HG02678 (cell line): ENCODE measurements around the gene SLC25A42.

Experiments used
- ATAC-seq: cut with Tn5 transposase; IDR thresholded peaks from one replicate; pipeline ENCODE4 v1.9.1; 2021; ENCODE audit warnings: mild to moderate bottlenecking, moderate library complexity; ENCODE audit not compliant: unreplicated experiment

The SLC25A42 gene

DNA sequence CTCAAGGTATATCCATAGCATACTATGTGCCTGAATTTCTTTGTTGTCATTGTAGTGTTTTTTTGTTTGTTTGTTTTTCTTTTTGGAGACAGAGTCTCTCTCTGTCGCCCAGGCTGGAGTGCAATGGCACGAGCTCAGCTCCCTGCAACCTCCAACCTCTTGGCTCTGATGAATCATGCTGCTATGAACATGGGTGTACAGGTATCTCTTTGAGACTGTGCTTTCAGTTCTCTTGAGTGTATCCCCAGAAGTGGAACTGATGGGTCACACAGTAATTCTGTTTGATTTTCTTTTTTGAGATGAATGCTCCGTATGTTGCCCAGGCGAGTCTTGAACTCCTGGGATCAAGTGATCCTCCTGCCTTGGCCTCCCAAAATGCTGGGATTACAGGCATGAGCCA lies 13.7 kb upstream of the SLC25A42 start:
- ATAC-seq, result no peak

DNA sequence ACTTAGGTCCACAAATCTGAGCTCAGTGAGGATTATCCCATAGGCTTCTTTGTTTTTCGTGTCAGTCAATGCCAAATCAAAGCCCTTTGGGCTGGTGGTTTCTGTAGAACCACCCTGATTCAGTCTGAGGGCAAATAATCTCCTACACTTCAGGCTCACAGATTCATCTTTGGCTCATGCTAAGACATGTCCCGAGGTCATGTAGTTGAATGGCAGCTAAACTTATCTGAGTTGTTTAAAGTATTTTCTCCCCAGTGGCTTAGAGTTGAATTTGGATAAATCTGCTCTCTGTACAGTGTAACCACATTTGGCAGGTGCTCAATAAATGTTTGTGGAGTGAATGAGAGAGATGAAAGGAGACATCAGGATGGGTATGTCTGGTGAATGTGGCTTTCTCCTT lies 13.1 kb upstream of the SLC25A42 start:
- no peak for ATAC-seq

GRCh38 chr19:19051478-19052213 lies 12.1 kb upstream of the SLC25A42 start:
- no peak for ATAC-seq

DNA sequence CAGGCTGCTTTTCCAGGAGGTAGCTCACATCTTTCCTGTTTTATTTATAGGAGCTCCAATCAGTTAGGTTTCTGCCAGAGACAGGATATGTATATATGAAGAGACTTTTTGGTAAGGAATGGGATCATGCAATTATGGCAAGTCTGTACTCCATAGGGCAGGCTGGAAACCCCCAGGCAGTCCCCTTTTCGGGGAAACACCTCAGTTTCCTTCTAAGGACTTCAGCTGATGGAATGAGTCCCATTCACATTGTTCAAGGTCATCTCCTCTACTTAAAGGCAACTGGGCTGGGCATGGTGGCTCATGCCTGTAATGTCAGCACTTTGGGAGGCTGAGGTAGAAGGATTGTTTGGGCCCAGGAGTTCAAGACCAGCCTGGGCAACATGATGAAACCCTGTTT lies 10.9 kb upstream of the SLC25A42 start:
- ATAC-seq, result no peak

DNA sequence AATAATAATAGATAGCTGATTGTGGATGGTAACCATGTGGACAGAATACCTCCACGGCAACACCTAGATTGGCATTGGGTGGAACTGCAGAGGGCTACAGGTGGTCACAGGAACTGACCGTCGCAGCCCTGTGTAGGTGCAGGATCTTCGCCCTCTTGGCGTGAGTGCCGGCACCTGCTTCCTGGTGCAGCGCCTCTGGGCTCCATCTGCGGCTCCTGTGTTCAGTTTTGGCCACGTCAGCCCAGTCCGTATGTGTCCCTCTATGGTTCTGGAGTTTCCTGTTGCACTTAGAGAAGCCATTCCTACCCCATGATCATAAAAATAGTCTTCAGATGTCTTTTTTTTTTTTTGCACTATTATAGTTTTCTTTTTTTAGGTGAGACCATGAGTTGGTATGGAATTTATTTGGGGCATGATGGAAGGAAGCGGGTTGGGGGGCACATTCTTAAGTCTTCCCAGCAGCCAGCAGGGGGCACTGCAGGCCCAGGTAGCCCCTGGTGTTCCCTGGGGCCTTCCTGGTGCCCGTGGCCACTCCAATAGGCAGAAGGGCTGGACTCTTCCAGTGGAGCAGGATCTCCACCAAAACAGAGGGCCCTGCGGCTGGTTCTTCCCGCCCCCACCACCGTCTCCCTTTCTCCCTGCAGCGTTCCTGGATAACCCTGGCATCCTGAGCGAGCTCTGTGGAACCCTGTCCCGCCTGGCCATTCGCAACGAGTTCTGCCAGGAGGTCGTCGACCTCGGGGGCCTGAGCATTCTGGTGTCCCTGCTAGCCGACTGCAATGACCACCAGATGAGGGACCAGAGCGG lies 10.1 kb upstream of the SLC25A42 start:
- no peak for ATAC-seq

GRCh38 chr19:19054315-19054938 lies 9.4 kb upstream of the SLC25A42 start:
- no peak for ATAC-seq

- ATAC-seq, result no peak
These were observed 8.8 kb upstream of the SLC25A42 start for GRCh38 chr19:19054939-19055440.

- ATAC-seq, result no peak
These were observed 8.1 kb upstream of the SLC25A42 start for GRCh38 chr19:19055701-19056100.

DNA sequence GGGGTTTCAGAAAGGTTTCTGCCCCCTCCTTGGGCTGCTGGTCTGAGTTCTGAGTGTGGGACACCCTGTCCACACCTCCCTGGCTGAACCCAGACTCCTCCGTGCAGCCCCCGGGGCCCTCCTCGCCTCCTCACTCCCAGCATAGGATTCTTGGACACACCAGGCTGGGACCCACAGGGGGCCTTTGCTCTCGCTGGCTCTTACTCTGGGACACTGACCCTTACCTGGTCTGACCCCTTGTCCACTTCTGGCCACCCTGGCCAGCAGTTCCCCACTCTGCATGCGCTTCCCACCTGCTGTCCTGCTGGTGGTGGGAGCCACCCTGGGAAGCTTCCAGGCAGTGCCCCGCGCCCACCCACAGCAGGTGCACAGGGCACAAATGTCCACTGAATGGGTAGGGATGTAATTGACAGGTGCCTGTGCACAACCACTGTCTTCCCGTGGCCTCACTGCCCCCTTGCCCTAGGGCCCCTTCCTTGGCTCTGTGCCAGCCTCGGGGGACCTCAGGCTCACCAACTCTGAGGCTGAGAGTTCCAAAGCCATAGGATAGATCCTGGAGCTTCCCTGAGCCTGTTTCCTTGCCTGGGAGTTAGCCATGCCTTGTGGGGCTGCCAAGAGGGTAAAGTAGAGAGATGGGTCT lies 7.0 kb upstream of the SLC25A42 start:
- ATAC-seq, result no peak

DNA sequence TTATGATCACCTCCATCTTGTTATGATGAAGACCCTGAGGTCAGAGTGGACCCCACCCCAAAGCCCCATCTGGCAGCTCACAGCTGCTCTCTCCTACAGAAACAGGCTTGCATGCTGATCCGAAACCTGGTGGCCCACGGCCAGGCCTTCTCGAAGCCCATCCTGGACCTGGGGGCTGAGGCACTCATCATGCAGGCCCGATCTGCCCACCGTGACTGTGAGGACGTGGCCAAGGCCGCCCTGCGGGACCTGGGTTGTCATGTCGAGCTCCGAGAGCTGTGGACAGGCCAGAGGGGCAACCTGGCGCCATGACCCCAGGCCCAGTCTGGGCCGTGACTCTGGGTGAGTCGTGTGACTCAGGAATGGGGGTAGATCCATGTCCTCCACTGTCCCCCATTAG lies 6.5 kb upstream of the SLC25A42 start:
- no peak for ATAC-seq

GRCh38 chr19:19057720-19058119 lies 6.1 kb upstream of the SLC25A42 start:
- ATAC-seq, result no peak

DNA sequence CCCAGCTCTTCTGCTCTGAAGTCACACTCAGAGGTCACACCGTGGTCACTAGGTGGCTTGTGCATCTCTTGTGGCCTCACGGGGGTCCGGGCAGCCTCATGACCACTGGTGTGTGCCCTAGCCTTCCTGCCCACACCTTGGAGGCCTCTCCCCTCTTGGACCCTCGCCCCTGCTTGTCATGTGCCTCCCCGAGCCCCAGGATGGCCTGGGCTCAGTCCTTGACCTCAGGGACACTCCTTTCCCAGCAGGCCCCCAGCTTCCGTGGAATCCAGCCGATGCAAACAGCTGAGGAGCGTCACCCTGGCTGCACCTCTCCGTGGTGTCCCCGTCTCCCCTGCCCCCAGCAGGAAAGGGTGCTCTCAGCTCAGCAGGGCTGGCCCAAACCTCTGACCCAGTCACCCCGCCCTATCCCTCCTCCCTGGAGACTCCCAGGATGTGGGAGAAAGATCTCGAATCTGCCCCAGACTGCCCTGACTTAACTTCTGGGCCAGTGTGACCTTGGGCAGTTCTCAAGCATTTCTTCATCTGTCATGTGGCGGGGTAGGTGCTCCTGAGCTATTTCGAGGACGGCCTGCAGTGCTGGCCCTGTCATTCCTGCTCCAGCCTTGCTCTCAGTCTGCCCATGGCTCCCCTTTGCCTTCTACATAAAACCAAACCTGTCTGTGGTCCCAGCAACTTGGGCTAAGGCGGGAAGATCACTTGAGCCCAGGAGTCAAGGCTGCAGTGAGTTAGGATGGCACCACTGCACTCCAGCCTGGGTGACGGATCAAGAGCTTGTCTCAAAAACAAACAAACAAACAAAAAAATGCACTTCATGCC lies 4.6 kb upstream of the SLC25A42 start:
- no peak for ATAC-seq

- no peak for ATAC-seq
These were observed 3.8 kb upstream of the SLC25A42 start for GRCh38 chr19:19059837-19060611.

DNA sequence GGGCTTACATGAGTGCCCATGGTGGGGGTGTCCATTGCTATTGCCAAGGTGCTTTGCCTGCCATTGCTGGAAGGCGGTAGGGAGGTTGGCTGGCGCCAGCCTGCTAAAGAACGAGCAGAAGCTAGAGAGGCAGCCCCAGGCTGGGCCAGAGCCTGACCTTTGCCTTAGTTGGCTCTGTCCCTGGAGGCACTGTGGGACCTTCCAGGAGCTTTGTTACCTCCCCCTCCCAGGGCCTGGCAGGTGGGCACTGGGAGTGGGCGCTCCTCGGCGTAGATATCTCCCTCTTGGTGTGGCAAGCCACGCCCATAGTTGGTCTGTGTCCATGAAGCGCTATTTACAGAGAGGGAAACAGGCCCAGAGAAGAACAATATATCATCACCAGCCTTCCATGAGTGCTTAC lies 2.3 kb upstream of the SLC25A42 start:
- ATAC-seq, result no peak

DNA sequence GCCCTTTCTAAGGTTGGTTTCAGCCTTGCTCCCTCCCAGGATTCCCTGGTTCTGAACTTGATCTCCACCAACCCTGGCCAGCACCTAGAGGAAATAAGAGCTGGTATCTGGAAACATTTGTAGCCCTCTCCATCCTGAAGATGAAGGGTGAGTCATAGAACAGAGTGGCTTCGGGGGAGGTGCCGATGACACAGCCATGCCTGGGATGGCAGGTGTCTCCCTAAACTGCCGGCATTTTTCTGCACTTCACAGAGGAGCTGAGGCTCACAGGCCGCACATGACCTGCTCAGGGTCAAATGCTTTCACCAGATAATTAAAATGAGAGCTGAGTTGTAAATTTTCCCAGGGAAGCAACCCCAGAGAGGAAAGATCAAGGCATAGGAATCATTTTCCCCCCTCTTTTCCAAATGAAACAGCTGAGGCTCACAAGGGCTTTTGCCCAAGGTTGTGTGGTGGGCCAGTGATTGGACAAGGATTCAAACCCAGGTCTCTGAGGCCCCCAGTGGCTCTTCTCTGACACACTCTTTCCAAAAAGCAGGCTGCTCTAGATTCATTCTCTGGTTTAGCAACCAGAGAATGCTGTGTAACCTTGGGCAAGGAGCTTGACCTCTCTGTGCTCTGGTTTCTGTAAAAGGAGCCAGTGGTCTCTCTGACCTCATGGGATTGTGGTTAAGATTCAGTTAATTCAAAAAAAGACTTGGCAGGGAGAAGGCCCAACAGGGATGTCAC lies 1.2 kb upstream of the SLC25A42 start:
- ATAC-seq, result no peak

DNA sequence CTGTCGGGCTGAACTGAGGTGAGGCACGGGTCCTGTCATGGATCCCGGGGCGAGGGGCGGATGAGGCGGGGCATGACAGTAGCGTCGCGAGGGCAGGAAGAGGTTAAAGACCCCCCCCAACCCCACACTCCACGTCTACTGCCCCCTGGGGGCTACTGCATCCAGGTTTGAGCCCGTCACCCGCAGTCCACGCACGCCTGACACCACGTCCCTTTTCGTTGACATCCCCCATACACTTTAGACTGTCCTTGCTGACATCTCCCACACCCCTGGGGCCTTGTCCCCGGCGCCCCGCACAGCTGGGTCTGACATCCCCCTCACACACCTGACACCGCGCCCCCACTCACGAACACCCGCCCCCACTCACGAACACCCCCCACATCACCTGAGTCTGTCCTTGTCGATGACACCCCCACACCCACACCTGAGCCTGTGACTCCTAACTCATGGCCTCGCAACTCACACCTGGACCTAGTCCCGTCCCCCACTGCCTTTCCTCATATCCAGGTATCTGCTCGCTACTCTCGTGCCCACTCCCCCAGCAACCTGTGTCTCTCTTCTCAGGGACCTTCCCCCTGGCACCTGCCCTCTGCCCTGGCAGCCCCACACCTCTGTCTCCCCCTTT lies 416 bp downstream of the SLC25A42 start:
- no peak for ATAC-seq

DNA sequence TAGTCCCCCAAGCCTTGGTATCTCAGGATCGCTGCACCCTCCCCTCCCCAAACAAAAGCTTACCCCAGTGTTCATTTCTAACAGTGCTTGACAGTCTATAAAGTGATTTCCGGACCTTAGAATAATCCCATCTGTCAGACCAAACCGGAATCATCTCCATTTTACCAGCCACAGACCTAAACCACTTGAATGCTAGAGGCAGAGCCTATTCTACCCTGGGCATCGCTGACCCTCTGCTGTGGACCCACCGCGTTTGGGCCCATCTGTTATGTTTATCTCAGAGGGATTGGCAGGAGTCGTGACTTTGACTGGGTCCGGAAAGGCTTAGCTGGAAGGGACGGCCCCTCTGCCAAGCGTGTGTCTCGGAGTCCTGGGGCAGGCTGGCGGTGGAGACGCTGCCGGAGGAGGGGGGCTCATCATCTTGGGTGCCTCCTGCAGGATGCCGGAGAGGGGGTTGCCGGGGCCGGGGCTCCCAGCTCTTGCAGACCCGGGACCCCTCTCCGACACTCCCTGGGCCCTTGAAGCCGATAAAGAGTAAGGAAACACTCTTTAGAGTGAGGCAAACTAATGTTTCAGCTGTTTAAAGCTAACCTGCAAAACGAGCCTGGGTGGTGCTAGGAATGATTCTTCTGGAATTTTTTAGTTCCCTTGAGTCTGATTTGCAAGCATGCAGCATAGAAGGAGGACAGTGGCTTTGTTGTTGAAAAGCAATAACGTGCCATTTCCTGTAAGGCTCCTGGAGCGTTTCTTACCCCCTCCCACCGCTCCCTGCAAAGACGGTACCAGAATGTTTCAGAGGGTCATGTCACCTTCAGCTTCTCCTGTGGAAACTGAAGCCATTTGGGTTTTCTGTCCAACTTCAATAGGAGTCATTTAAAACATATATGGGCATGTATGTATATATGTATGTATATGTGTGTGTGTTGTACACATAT lies 1.3 kb downstream of the SLC25A42 start:
- ATAC-seq, result no peak
